B cell (primary cell): ENCODE data around the gene TLCD3B. TPM values are rescaled to one million over a fixed set of nuclear protein-coding genes. Genes with fewer than 3 reads are reported as not detected.
A peak's percentile ranks its signal among the peaks of the same experiment; 100 is the strongest.

ENCODE experiments used
- ATAC-seq: fragments of 200-7000 bp; cut with Tn5 transposase; one replicate; pipeline ENCODE4 v1.10.0; 2021; ENCODE audit warnings: low read depth, mild to moderate bottlenecking, moderate number of reproducible peaks, moderate library complexity
- CTCF ChIA-PET: fragments of 350-600 bp; sonication (Branson Sonifier 250); formaldehyde crosslinking; loops from one replicate; lab custom pipeline; 2021; ENCODE audit warnings: antibody characterized with exemption, inconsistent platforms; lab: Charles Lee
- POLR2A ChIA-PET: fragments of 350-600 bp; sonication (Branson Sonifier 250); formaldehyde crosslinking; loops from one replicate; lab custom pipeline; 2021; ENCODE audit warnings: antibody characterized with exemption; lab: Charles Lee
- DNase-seq: peaks from one replicate; pipeline ENCODE4 v3.0.0; 2013
- H2AFZ ChIP-seq: 2 replicates; pipeline ENCODE4 v1.6.1; 2012; ENCODE audit warnings: mild to moderate bottlenecking, low read depth, low read length; ENCODE audit not compliant: insufficient read depth, poor library complexity, severe bottlenecking
- H3K27ac ChIP-seq, 2 donors: 1 replicate in 1 of 2; 2 replicates in 1 of 2; pipeline ENCODE4 v1.5.1; 2012 to 2013; ENCODE audit warnings: low read length in 2 of 2, mild to moderate bottlenecking in 2 of 2, moderate library complexity in 1 of 2
- H3K27me3 ChIP-seq, 4 experiments: fragments of 200-600 bp in 1 of 4; sonication (generic) in 1 of 4; replicated peaks in 1 of 4; 1 replicate in 2 of 4; 2 replicates in 2 of 4; pipeline versions ENCODE4 v1.6.1 to v1.7.0; 2013 to 2016; ENCODE audit warnings: low read length in 3 of 4, mild to moderate bottlenecking in 2 of 4, mixed read lengths in 1 of 4, moderate library complexity in 1 of 4; ENCODE audit not compliant: insufficient read depth in 4 of 4, control insufficient read depth in 3 of 4; ENCODE audit errors: control extremely low read depth in 1 of 4
- H3K36me3 ChIP-seq, 2 experiments: replicated peaks in 1 of 2; 1 replicate in 1 of 2; 2 replicates in 1 of 2; pipeline versions ENCODE4 v1.6.1 to v1.7.1; 2013; ENCODE audit warnings: low read length in 1 of 2; ENCODE audit not compliant: insufficient read depth in 2 of 2, control insufficient read depth in 1 of 2; ENCODE audit errors: control extremely low read depth in 1 of 2, extremely low read depth in 1 of 2
- H3K4me1 ChIP-seq, 2 donors: fragments of 200-600 bp in 1 of 2; sonication (generic) in 1 of 2; 1 replicate in 1 of 2; 2 replicates in 1 of 2; pipeline versions ENCODE4 v1.5.1 to v1.6.1; 2013 to 2017; ENCODE audit warnings: low read length in 2 of 2; ENCODE audit not compliant: control insufficient read depth in 2 of 2, insufficient read depth in 2 of 2
- H3K4me2 ChIP-seq: replicated peaks from 2 replicates; pipeline ENCODE3; 2012; ENCODE audit warnings: mild to moderate bottlenecking, low read depth, low read length; ENCODE audit not compliant: poor library complexity, severe bottlenecking
- H3K4me3 ChIP-seq, 5 experiments: fragments of 200-600 bp in 1 of 5; sonication (generic) in 1 of 5; 1 replicate in 3 of 5; 2 replicates in 2 of 5; pipeline versions ENCODE4 v1.5.1 to v1.7.0; 2011 to 2016; ENCODE audit warnings: low read length in 4 of 5, mild to moderate bottlenecking in 4 of 5, low read depth in 2 of 5, control low read depth in 1 of 5, moderate library complexity in 1 of 5; ENCODE audit not compliant: insufficient read depth in 1 of 5; ENCODE audit errors: control extremely low read depth in 1 of 5, extremely low read depth in 1 of 5
- H3K79me2 ChIP-seq: fragments of 200-600 bp; sonication (generic); one replicate; pipeline ENCODE4 v1.6.0; 2016; ENCODE audit warnings: low read length; ENCODE audit not compliant: control insufficient read depth, insufficient read depth
- H3K9ac ChIP-seq: fragments of 200-600 bp; sonication (generic); 2 replicates; pipeline ENCODE4 v1.6.1; 2017; ENCODE audit warnings: mild to moderate bottlenecking, low read length, moderate library complexity
- H3K9me3 ChIP-seq, 3 donors: one replicate each; pipeline versions ENCODE4 v1.6.1 to v1.7.1; 2013; ENCODE audit warnings: low read length in 2 of 3; ENCODE audit not compliant: control insufficient read depth in 2 of 3, insufficient read depth in 1 of 3; ENCODE audit errors: control extremely low read depth in 1 of 3
- H4K20me1 ChIP-seq: 2 replicates; pipeline ENCODE4 v1.6.0; 2012; ENCODE audit warnings: mild to moderate bottlenecking, low read length; ENCODE audit not compliant: insufficient read depth, control insufficient read depth, poor library complexity, severe bottlenecking
- H3K27ac Mint-ChIP-seq: one replicate; pipeline ENCODE4 v1.8.0; 2021; ENCODE audit warnings: mixed read lengths
- H3K27me3 Mint-ChIP-seq: one replicate; pipeline ENCODE4 v1.8.0; 2021; ENCODE audit warnings: mixed read lengths
- H3K4me1 Mint-ChIP-seq: one replicate; pipeline ENCODE4 v1.8.0; 2021; ENCODE audit warnings: mixed read lengths
- H3K4me3 Mint-ChIP-seq: one replicate; pipeline ENCODE4 v1.8.0; 2021; ENCODE audit warnings: mixed read lengths
- H3K9me3 Mint-ChIP-seq: one replicate; pipeline ENCODE4 v1.8.0; 2022; ENCODE audit warnings: mixed read lengths; ENCODE audit not compliant: insufficient read depth
- EZH2 ChIP-seq: IDR thresholded peaks from 2 replicates; pipeline ENCODE4 v1.6.1; 2012; ENCODE audit warnings: borderline replicate concordance, low read depth, mild to moderate bottlenecking, moderate library complexity, low read length; ENCODE audit not compliant: insufficient read depth, poor library complexity, severe bottlenecking
- WGBS: methylation state at CpG from one replicate; pipeline ENCODE4 v1.1.5; 2013; ENCODE audit warnings: missing lambda C conversion rate; ENCODE audit not compliant: insufficient coverage; 5-methylcytosine and 5-hydroxymethylcytosine counted together
- intact Hi-C: fragments of 100-400 bp; cut with micrococcal nuclease; formaldehyde crosslinking; loops from one replicate; pipeline ENCODE4 v1.10.0; 2022
- polyA plus RNA-seq: library from polyadenylated mRNA; depleted of rRNA; stranded (reverse); fragments of >200 nt; gene quantifications from 2 replicates; pipeline ENCODE4 v1.2.3, GENCODE V29; 2012
- total RNA-seq, 2 donors: library from RNA; stranded (reverse); fragments of 120-200 nt in 1 of 2; gene quantifications; 1 replicate in 1 of 2; 2 replicates in 1 of 2; pipeline versions ENCODE4 v1.2.3 to v1.2.4, GENCODE V29; 2013 to 2022
- TF ChIP-seq, protein P1 (sequence below): fragments of 200-600 bp; IDR thresholded peaks from one replicate; pipeline ENCODE4 v1.8.0; 2022; ENCODE audit warnings: antibody characterized with exemption, mild to moderate bottlenecking

The TLCD3B gene
- total and polyA plus RNA-seq, 2 donors (not counting 1 experiment from before 2014, with no cell fraction given): not detected

DNA sequence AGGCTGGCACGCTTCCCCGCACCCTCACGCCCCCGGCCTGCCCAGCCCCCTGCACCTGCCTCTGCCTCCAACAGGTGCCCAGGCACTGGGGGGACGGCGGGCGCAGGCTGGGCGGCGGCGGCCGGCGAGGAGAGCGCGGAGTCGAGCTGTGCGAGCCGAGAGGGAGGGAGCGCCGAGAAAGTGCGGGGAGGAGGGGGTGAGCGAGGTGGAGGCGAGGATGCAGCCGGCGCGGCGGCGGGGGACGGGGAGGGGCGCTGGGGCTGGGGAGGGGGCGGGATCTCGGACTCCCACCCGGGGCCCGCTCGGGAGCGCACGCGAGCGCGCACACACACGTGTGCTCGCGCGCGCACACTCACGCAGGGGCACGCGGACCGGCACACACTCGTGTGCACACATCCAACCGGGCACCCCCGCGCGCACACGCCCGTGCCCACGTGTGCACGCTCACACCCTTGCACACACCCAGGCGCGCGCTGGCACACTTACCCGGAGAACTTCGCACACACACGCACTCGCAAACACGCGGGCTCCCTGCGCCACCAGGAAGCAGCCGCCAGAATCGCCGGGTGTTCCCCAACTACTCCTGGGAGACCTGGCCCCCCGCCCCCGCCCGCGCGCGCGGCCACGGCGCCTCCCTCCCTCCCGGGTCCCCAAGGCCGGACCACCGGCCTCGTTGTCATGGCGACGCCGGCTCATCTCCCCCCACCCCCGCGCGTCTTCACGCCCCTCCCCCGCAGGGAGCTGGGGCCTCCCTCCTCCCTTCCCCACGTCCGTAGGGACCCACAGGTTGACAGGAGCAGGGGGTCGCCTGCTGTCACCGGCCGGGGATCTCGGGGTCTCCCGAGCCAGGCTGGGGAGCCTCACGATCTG is 20.0 kb downstream of the TLCD3B start, which contains the start of gene DOC2A:
Gene DOC2A, minus strand, starts transcription at position 184 of the 870 bp plus-strand sequence. CDS start 805 bp downstream, outside the sequence.
- Mint-ChIP-seq H3K4me3 (peak within 1 kb of the TSS; percentile 86), H3K27ac (no peak within 1 kb of the TSS), H3K27me3 (peaks cover 20% of the 10 kb centered on the region), H3K4me1 (peaks cover 14% of the 10 kb centered on the region), H3K9me3 (no peaks in the 10 kb centered on the region)
- H3K27ac ChIP-seq: no peak within 1 kb of the TSS
- ATAC-seq: peak; percentile 32
- peak; percentile 49 for DNase-seq
- H4K20me1 ChIP-seq: no peaks in the 10 kb centered on the region
- WGBS: 1% methylated on average over 81 of the region's 99 CpGs
- peaks cover 0 to 12% (median 0%) of the 10 kb centered on the region in 3 donors for H3K9me3 ChIP-seq
- H3K27me3 ChIP-seq: peaks cover 0 to 29% (median 15%) of the 10 kb centered on the region in 4 experiments
- H3K79me2 ChIP-seq: peaks cover 2% of the 10 kb centered on the region
- POLR2A ChIA-PET: interaction anchor here (0.6 to 0.7 kb wide), 2 partner anchors 13 to 191 kb away, joined by 3 read pairs; partner anchors contain the start of gene MVP
- intact Hi-C loops: no loop called here
- peak within 1 kb of the TSS; percentile 83 for H3K4me2 ChIP-seq
- CTCF ChIA-PET: no interaction called here
- peak within 1 kb of the TSS; percentile 56 for H2AFZ ChIP-seq
- peak within 1 kb of the TSS; percentile 52 for H3K9ac ChIP-seq
- TF ChIP-seq, protein P1, sequence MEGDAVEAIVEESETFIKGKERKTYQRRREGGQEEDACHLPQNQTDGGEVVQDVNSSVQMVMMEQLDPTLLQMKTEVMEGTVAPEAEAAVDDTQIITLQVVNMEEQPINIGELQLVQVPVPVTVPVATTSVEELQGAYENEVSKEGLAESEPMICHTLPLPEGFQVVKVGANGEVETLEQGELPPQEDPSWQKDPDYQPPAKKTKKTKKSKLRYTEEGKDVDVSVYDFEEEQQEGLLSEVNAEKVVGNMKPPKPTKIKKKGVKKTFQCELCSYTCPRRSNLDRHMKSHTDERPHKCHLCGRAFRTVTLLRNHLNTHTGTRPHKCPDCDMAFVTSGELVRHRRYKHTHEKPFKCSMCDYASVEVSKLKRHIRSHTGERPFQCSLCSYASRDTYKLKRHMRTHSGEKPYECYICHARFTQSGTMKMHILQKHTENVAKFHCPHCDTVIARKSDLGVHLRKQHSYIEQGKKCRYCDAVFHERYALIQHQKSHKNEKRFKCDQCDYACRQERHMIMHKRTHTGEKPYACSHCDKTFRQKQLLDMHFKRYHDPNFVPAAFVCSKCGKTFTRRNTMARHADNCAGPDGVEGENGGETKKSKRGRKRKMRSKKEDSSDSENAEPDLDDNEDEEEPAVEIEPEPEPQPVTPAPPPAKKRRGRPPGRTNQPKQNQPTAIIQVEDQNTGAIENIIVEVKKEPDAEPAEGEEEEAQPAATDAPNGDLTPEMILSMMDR: no peak
- no peak for TF ChIP-seq EZH2
- H3K4me1 ChIP-seq: peaks cover 16 to 21% of the 10 kb centered on the region in 2 donors
- peaks cover 0 to under 1% of the 10 kb centered on the region in 2 experiments for H3K36me3 ChIP-seq
- H3K4me3 ChIP-seq: peak within 1 kb of the TSS in 4 of 5 experiments; percentile 29 to 50 (median 44)
